DMS114 treated with DMSO at 0.1 percent for 48 hours (cell line): ENCODE measurements around the gene ENHO.
A peak's percentile ranks its signal among the peaks of the same experiment; 100 is the strongest.

ENCODE experiments used
- DNase-seq: peaks from one replicate; lab custom pipeline; 2025; ENCODE audit not compliant: unreplicated experiment; lab: John Stamatoyannopoulos, UW

The ENHO gene

GRCh38 chr9:34555936-34556525, 33.2 kb upstream of the ENHO start:
- DNase-seq: no peak

GRCh38 chr9:34555500-34555899, 32.7 kb upstream of the ENHO start:
- DNase-seq: no peak

- no peak for DNase-seq
Measured at GRCh38 chr9:34555002-34555348, 32.2 kb upstream of the ENHO start.

- no peak for DNase-seq
Measured at GRCh38 chr9:34554211-34555001, 31.6 kb upstream of the ENHO start.

GRCh38 chr9:34553511-34554021, 30.8 kb upstream of the ENHO start:
- no peak for DNase-seq

- no peak for DNase-seq
Measured at GRCh38 chr9:34552986-34553385, 30.2 kb upstream of the ENHO start.

- no peak for DNase-seq
Measured at GRCh38 chr9:34552606-34552981, 29.8 kb upstream of the ENHO start.

- DNase-seq: no peak
Measured at GRCh38 chr9:34551751-34552605, 29.2 kb upstream of the ENHO start.

- no peak for DNase-seq
Measured at GRCh38 chr9:34550681-34551270, 28.0 kb upstream of the ENHO start.

- DNase-seq: no peak
Measured at GRCh38 chr9:34550016-34550680, 27.4 kb upstream of the ENHO start.

GRCh38 chr9:34549407-34549732, 26.6 kb upstream of the ENHO start:
- DNase-seq: no peak

- peak; percentile 47 for DNase-seq
Measured at GRCh38 chr9:34547960-34548611, 25.3 kb upstream of the ENHO start.

- peak; percentile 17 for DNase-seq
Measured at GRCh38 chr9:34546834-34547827, 24.3 kb upstream of the ENHO start.

GRCh38 chr9:34546102-34546833, 23.5 kb upstream of the ENHO start:
- no peak for DNase-seq

GRCh38 chr9:34545497-34545896, 22.7 kb upstream of the ENHO start:
- no peak for DNase-seq

- DNase-seq: no peak
Measured at GRCh38 chr9:34544035-34544434, 21.2 kb upstream of the ENHO start.

- no peak for DNase-seq
Measured at GRCh38 chr9:34541540-34541939, 18.8 kb upstream of the ENHO start.

- no peak for DNase-seq
Measured at GRCh38 chr9:34540827-34541226, 18.0 kb upstream of the ENHO start.

GRCh38 chr9:34536685-34537084, 13.9 kb upstream of the ENHO start:
- DNase-seq: no peak
